OCI-LY7 (cell line): Measurements from ENCODE around the gene LBP. TPM values are rescaled to one million over a fixed set of nuclear protein-coding genes. Genes with fewer than 3 reads are reported as not detected.

ENCODE experiments used
- BruUV-seq: library from RNA; stranded (reverse); fragments of 400-500 nt; replicated peaks from 2 replicates; lab custom pipeline; 2021; lab: Mats Ljungman, UMichigan
- CTCF ChIA-PET: fragments of 300-600 bp; sonication (Branson Sonifier 250); formaldehyde crosslinking; loops from one replicate; lab custom pipeline; 2022; ENCODE audit warnings: antibody characterized with exemption; ENCODE audit not compliant: unreplicated experiment; lab: Charles Lee
- POLR2A ChIA-PET: fragments of 300-600 bp; sonication (Branson Sonifier 250); formaldehyde crosslinking; loops from one replicate; lab custom pipeline; 2022; ENCODE audit warnings: antibody characterized with exemption; lab: Charles Lee
- DNase-seq: peaks from one replicate; pipeline ENCODE4 v3.0.0-alpha.2; 2015; ENCODE audit warnings: low spot score
- H2AFZ ChIP-seq: fragments of 200-600 bp; sonication (generic), shearing (Covaris generic); 2 replicates; pipeline ENCODE4 v1.6.1; 2014; ENCODE audit warnings: mild to moderate bottlenecking, antibody characterized with exemption, low read length, moderate library complexity
- H3K27ac ChIP-seq: fragments of 200-600 bp; sonication (generic); 2 replicates; pipeline ENCODE4 v1.5.1; 2014; ENCODE audit warnings: mixed run types, low read depth, mild to moderate bottlenecking, moderate library complexity, low read length, inconsistent platforms; ENCODE audit not compliant: poor library complexity, severe bottlenecking
- H3K36me3 ChIP-seq: fragments of 200-600 bp; sonication (generic); 2 replicates; pipeline ENCODE4 v1.6.1; 2014; ENCODE audit warnings: mild to moderate bottlenecking, antibody characterized with exemption, low read length, moderate library complexity, mixed read lengths; ENCODE audit not compliant: insufficient read depth
- H3K4me1 ChIP-seq: fragments of 200-600 bp; sonication (generic); 2 replicates; pipeline ENCODE4 v1.5.1; 2014; ENCODE audit warnings: mild to moderate bottlenecking, low read length; ENCODE audit not compliant: insufficient read depth, poor library complexity, severe bottlenecking
- H3K4me2 ChIP-seq: fragments of 200-600 bp; sonication (generic); 2 replicates; pipeline ENCODE4 v1.6.1; 2014; ENCODE audit warnings: mild to moderate bottlenecking, low read length
- H3K4me3 ChIP-seq: fragments of 200-600 bp; sonication (generic); 2 replicates; pipeline ENCODE4 v1.5.1; 2014; ENCODE audit warnings: mild to moderate bottlenecking, low read depth, low read length; ENCODE audit not compliant: poor library complexity, severe bottlenecking
- H3K79me2 ChIP-seq: fragments of 200-600 bp; sonication (generic); 2 replicates; pipeline ENCODE4 v1.6.1; 2016; ENCODE audit warnings: low read depth, mild to moderate bottlenecking, low read length, moderate library complexity, mixed read lengths; ENCODE audit not compliant: insufficient read depth
- H3K9me2 ChIP-seq: fragments of 200-600 bp; sonication (generic); 2 replicates; pipeline ENCODE4 v1.6.1; 2016; ENCODE audit warnings: mild to moderate bottlenecking, low read length, mixed read lengths; ENCODE audit not compliant: insufficient read depth
- H3K9me3 ChIP-seq: fragments of 200-600 bp; sonication (generic); 2 replicates; pipeline ENCODE4 v1.6.1; 2014; ENCODE audit warnings: mild to moderate bottlenecking, mixed run types, low read length, mixed read lengths
- H4K20me1 ChIP-seq: fragments of 200-600 bp; sonication (generic); 2 replicates; pipeline ENCODE4 v1.6.1; 2014; ENCODE audit warnings: mild to moderate bottlenecking, antibody characterized with exemption, low read length, moderate library complexity, mixed read lengths; ENCODE audit not compliant: insufficient read depth
- CTCF ChIP-seq: fragments of 200-600 bp; sonication (generic); conservative IDR thresholded peaks from 2 replicates; pipeline ENCODE4 v1.5.1; 2014; ENCODE audit warnings: mild to moderate bottlenecking, antibody characterized with exemption, low read length, moderate library complexity, mixed read lengths
- EZH2phosphoT487 ChIP-seq: fragments of 200-600 bp; sonication (generic); IDR thresholded peaks from 2 replicates; pipeline ENCODE4 v1.6.1; 2018; ENCODE audit warnings: low read depth, borderline replicate concordance, mild to moderate bottlenecking, mixed run types, antibody characterized with exemption, low read length, moderate library complexity, mixed read lengths
- intact Hi-C: fragments of 100-400 bp; cut with micrococcal nuclease; formaldehyde crosslinking; loops from one replicate; pipeline ENCODE4 v1.10.0; 2022; ENCODE audit not compliant: unreplicated experiment
- total RNA-seq, 2 experiments: library from RNA; depleted of rRNA in 1 of 2; stranded (reverse); fragments of >200 nt in 1 of 2; shearing (Covaris generic) in 1 of 2; gene quantifications; 2 replicates each; pipeline ENCODE4 v1.2.3, GENCODE V29; 2014 to 2022

Gene LBP
- total RNA-seq, 2 experiments from 2014 or later, result not detected

GRCh38 chr20:38298768-38299288 is 47.5 kb upstream of the LBP start:
- Histone ChIP-seq H3K36me3 (no peaks in the 10 kb centered on the region), H3K4me1 (no peaks in the 10 kb centered on the region), H4K20me1 (no peaks in the 10 kb centered on the region), H3K4me3 (no peak overlapping the region), H3K9me3 (no peaks in the 10 kb centered on the region), H3K4me2 (no peak overlapping the region), H3K27ac (no peak overlapping the region), H3K79me2 (no peaks in the 10 kb centered on the region), H2AFZ (no peak overlapping the region), H3K9me2 (no peaks in the 10 kb centered on the region)
- no peak for DNase-seq
- intact Hi-C loops, result no loop called here
- CTCF ChIA-PET, result interaction anchor here (0.6 kb wide), 1 partner anchor 76 kb away, joined by 3 read pairs; no protein-coding TSS in a partner anchor
- POLR2A ChIA-PET, result interaction anchor here (1.2 kb wide), 1 partner anchor 27 kb away, joined by 3 read pairs; no protein-coding TSS in a partner anchor
- TF ChIP-seq CTCF (no peak), EZH2phosphoT487 (no peak)
- no TSS peak for BruUV-seq

GRCh38 chr20:38299963-38300362 is 46.3 kb upstream of the LBP start:
- Histone ChIP-seq H3K36me3 (no peaks in the 10 kb centered on the region), H3K4me1 (no peaks in the 10 kb centered on the region), H3K27ac (no peak overlapping the region), H3K4me3 (no peak overlapping the region), H3K9me2 (no peaks in the 10 kb centered on the region), H3K9me3 (no peaks in the 10 kb centered on the region), H2AFZ (no peak overlapping the region), H3K79me2 (no peaks in the 10 kb centered on the region), H4K20me1 (no peaks in the 10 kb centered on the region), H3K4me2 (no peak overlapping the region)
- ChIA-PET CTCF (no interaction called here), POLR2A (no interaction called here)
- intact Hi-C loops, result no loop called here
- BruUV-seq, result no TSS peak
- no peak for DNase-seq
- no peak for TF ChIP-seq CTCF

- intact Hi-C loops, result no loop called here
- Histone ChIP-seq H3K27ac (no peak overlapping the region), H3K4me3 (no peak overlapping the region), H3K4me2 (no peak overlapping the region), H3K9me2 (no peaks in the 10 kb centered on the region), H4K20me1 (no peaks in the 10 kb centered on the region), H2AFZ (no peak overlapping the region), H3K4me1 (no peaks in the 10 kb centered on the region), H3K36me3 (no peaks in the 10 kb centered on the region), H3K79me2 (no peaks in the 10 kb centered on the region), H3K9me3 (no peaks in the 10 kb centered on the region)
- TF ChIP-seq CTCF (no peak), EZH2phosphoT487 (no peak)
- CTCF ChIA-PET, result no interaction called here
- DNase-seq, result no peak
- no TSS peak for BruUV-seq
- POLR2A ChIA-PET, result no interaction called here
Observed at GRCh38 chr20:38300438-38300837, 45.8 kb upstream of the LBP start.
